ENCODE data around the gene ABCF3. TPM values are rescaled to one million over a fixed set of nuclear protein-coding genes. Genes with fewer than 3 reads are reported as not detected.

The ABCF3 gene
- total and polyA plus RNA-seq, 2 of the 13 experiments (the other 11 are each of a cell fraction or from before 2014, with no cell fraction given): 38.8 to 46.5 TPM

GRCh38 chr3:184241447-184242296, 55.7 kb downstream of the ABCF3 start (continued):
- TF ChIP-seq ZBTB46 (CRISPR knock-in tag; IDR thresholded peaks at IDR 0.05; ENCODE audit: borderline replicate concordance) (peak; percentile 95), NFE2 (CRISPR knock-in tag; IDR thresholded peaks at IDR 0.05) (no peak), HOXA7 (CRISPR knock-in tag; IDR thresholded peaks at IDR 0.05) (no peak), ZNF746 (CRISPR knock-in tag; IDR thresholded peaks at IDR 0.05) (peak; percentile 47; the same call in 1 of the 2 replicates), SYNCRIP (IDR thresholded peaks at IDR 0.05; ENCODE audit: insufficient read depth, low read depth, low read length) (no peak), ZNF878 (CRISPR knock-in tag; IDR thresholded peaks at IDR 0.05) (peak; percentile 51; the same call in 1 of the 2 replicates), CCDC6 (CRISPR knock-in tag; IDR thresholded peaks at IDR 0.05) (peak; percentile 92), ZNF720 (CRISPR knock-in tag; IDR thresholded peaks at IDR 0.05) (no peak), ZNF607 (CRISPR knock-in tag; IDR thresholded peaks at IDR 0.05; ENCODE audit: borderline replicate concordance) (peak; percentile 86; the same call in 1 of the 2 replicates), MNT (IDR thresholded peaks at IDR 0.05) (no peak), ZHX2 (IDR thresholded peaks at IDR 0.05; ENCODE audit: low read depth) (0 out of 2 replicates have a peak, but pooled peaks have one; percentile 31), ZHX2 (CRISPR knock-in tag; IDR thresholded peaks at IDR 0.05; ENCODE audit: borderline replicate concordance) (0 out of 2 replicates have a peak, but pooled peaks have one; percentile 44), ZNF207 (IDR thresholded peaks at IDR 0.05; ENCODE audit: borderline replicate concordance) (no peak), MTA3 (CRISPR knock-in tag; IDR thresholded peaks at IDR 0.05) (no peak), BRD4 (CRISPR knock-in tag; IDR thresholded peaks at IDR 0.05) (peak; percentile 75)

Measured in HepG2 (cell line).